HEK293T (cell line): ENCODE measurements around the gene CLCA1.

Experiments
- CTCF ChIA-PET: fragments of 350-600 bp; formaldehyde crosslinking; extraction: SDS; loops from one replicate; lab custom pipeline; 2021; ENCODE audit warnings: antibody characterized with exemption, inconsistent platforms; lab: Yijun Ruan, JAX
- POLR2A ChIA-PET: fragments of 350-600 bp; formaldehyde crosslinking; extraction: SDS; loops from one replicate; lab custom pipeline; 2020; ENCODE audit warnings: antibody characterized with exemption, inconsistent platforms; lab: Yijun Ruan, JAX
- DNase-seq: peaks from one replicate; pipeline ENCODE4 v3.0.0; 2012; ENCODE audit warnings: mixed read lengths; ENCODE audit errors: extremely low spot score
- ARNT ChIP-seq: fragments of 450-650 bp; IDR thresholded peaks from 2 replicates; pipeline ENCODE4 v1.6.1; 2017; ENCODE audit warnings: mild to moderate bottlenecking
- BHLHE40 ChIP-seq: fragments of 450-650 bp; IDR thresholded peaks from 2 replicates; pipeline ENCODE4 v1.6.1; 2016; ENCODE audit warnings: mild to moderate bottlenecking, moderate library complexity, borderline replicate concordance
- CTBP1 ChIP-seq: fragments of 450-650 bp; IDR thresholded peaks from 2 replicates; pipeline ENCODE4 v1.6.1; 2016; ENCODE audit warnings: borderline replicate concordance
- ELF4 ChIP-seq: fragments of 450-650 bp; IDR thresholded peaks from 2 replicates; pipeline ENCODE4 v1.6.1; 2017; ENCODE audit warnings: antibody characterized with exemption
- FOXA1 ChIP-seq: fragments of 450-650 bp; IDR thresholded peaks from 2 replicates; pipeline ENCODE4 v1.6.1; 2016; ENCODE audit warnings: mild to moderate bottlenecking
- FOXK2 ChIP-seq: fragments of 450-650 bp; IDR thresholded peaks from 2 replicates; pipeline ENCODE4 v1.6.1; 2016; ENCODE audit warnings: mild to moderate bottlenecking
- FOXM1 ChIP-seq: fragments of 450-650 bp; IDR thresholded peaks from 2 replicates; pipeline ENCODE4 v1.6.1; 2017; ENCODE audit warnings: mild to moderate bottlenecking, borderline replicate concordance
- HDGF ChIP-seq: fragments of 450-650 bp; IDR thresholded peaks from 2 replicates; pipeline ENCODE4 v1.6.1; 2017; ENCODE audit warnings: antibody characterized with exemption, borderline replicate concordance
- L3MBTL2 ChIP-seq: fragments of 450-650 bp; conservative IDR thresholded peaks from 2 replicates; pipeline ENCODE4 v1.6.1; 2016; ENCODE audit warnings: mild to moderate bottlenecking
- LEF1 ChIP-seq: fragments of 450-650 bp; IDR thresholded peaks from 2 replicates; pipeline ENCODE4 v1.6.1; 2017; ENCODE audit warnings: mild to moderate bottlenecking, borderline replicate concordance
- NFRKB ChIP-seq: fragments of 450-650 bp; IDR thresholded peaks from 2 replicates; pipeline ENCODE4 v1.6.1; 2016; ENCODE audit warnings: mild to moderate bottlenecking, moderate library complexity
- PKNOX1 ChIP-seq: fragments of 450-650 bp; IDR thresholded peaks from 2 replicates; pipeline ENCODE4 v1.6.1; 2016
- SP1 ChIP-seq: fragments of 450-650 bp; IDR thresholded peaks from 2 replicates; pipeline ENCODE4 v1.6.1; 2017
- SUZ12 ChIP-seq: fragments of 450-650 bp; IDR thresholded peaks from 2 replicates; pipeline ENCODE4 v1.6.1; 2016; ENCODE audit warnings: mild to moderate bottlenecking
- TARDBP ChIP-seq: fragments of 450-650 bp; IDR thresholded peaks from 2 replicates; pipeline ENCODE4 v1.6.1; 2016
- ZNF384 ChIP-seq: fragments of 450-650 bp; IDR thresholded peaks from 2 replicates; pipeline ENCODE4 v1.6.1; 2016

CLCA1 gene

GRCh38 chr1:86537928-86538695 is 69.4 kb downstream of the CLCA1 start:
- ChIA-PET POLR2A (no interaction called here), CTCF (no interaction called here)
- no peak for TF ChIP-seq SP1
- TF ChIP-seq HDGF: no peak
- TF ChIP-seq FOXK2: no peak
- no peak for TF ChIP-seq ARNT
- no peak for TF ChIP-seq BHLHE40
- no peak for TF ChIP-seq TARDBP
- TF ChIP-seq LEF1: no peak
- TF ChIP-seq SUZ12: no peak
- DNase-seq: no peak

DNA sequence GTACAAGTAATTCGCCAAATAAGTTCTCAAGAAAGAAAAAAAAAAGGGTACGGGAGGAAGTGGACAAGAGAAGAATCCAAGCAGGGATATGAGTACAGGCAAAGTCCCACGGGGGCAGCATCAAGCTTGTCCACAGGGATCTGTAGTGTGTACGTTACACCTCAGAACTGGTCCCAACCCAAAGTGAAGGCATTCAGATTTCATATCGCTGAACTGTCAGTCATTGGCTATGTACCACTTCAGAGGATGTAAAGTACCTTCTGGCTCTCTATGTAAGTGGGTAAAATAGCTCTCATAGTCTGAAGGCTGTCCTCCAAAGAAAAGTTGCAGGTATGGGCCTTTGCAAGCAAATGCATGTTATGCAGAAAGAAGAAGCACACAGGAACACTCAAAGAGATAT is 70.0 kb downstream of the CLCA1 start:
- TF ChIP-seq TARDBP (no peak), NFRKB (no peak)
- POLR2A ChIA-PET: no interaction called here
- CTCF ChIA-PET: no interaction called here

DNA sequence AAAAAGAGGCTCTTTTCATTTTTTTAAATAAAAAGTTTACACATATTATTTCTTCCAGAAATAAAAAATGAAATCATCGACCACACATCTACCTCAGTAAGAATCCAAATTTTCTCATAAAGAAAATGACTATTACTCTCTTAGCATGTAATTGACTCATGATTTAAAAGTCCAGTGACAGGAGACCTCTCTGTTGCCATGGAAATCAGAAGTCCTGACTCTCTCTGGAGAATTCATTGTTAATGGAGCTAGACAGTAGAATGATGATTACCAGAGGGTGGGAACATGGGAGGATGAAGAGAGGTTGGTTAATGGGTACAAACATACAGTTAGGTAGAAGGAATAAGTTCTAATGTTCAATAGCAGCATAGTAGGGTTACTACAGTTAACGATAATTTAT is 73.1 kb downstream of the CLCA1 start:
- no peak for DNase-seq
- CTCF ChIA-PET: no interaction called here
- no peak for TF ChIP-seq NFRKB
- TF ChIP-seq ARNT: no peak
- TF ChIP-seq FOXK2: no peak
- TF ChIP-seq FOXA1: no peak
- TF ChIP-seq FOXM1: no peak
- no peak for TF ChIP-seq PKNOX1
- no peak for TF ChIP-seq ZNF384
- TF ChIP-seq L3MBTL2: no peak
- no peak for TF ChIP-seq HDGF
- TF ChIP-seq SP1: no peak
- no peak for TF ChIP-seq LEF1
- no peak for TF ChIP-seq ELF4
- no peak for TF ChIP-seq BHLHE40
- no peak for TF ChIP-seq TARDBP
- no peak for TF ChIP-seq CTBP1
- TF ChIP-seq SUZ12: no peak
- POLR2A ChIA-PET: no interaction called here

More for the DNA sequence above, 70.0 kb downstream of the CLCA1 start:
- no peak for DNase-seq

DNA sequence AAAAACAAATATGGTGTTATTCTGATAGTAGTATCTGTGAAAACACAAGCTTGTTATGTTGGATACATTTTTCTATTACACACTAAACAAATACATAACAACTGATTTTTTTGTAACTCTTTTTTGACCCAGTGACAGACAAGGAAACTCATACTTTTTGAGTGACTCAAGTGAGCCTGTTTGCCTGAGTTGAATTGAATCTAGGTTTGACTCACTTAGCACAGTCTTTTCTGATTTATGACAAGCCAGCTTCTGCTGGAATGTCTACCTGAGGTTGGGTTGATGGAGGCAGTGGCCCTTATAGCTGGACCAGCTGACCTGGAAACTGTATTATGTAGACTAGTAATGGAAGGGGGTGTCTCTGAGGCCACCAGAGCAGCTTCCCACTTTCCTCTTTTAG is 73.9 kb downstream of the CLCA1 start:
- ChIA-PET CTCF (no interaction called here), POLR2A (no interaction called here)
- TF ChIP-seq SP1 (no peak), SUZ12 (no peak), L3MBTL2 (no peak), FOXA1 (no peak), HDGF (no peak), CTBP1 (no peak), FOXM1 (no peak), BHLHE40 (no peak), NFRKB (no peak), ELF4 (no peak), TARDBP (no peak), ZNF384 (no peak), LEF1 (no peak), ARNT (no peak), PKNOX1 (no peak), FOXK2 (no peak)
- DNase-seq: no peak

DNA sequence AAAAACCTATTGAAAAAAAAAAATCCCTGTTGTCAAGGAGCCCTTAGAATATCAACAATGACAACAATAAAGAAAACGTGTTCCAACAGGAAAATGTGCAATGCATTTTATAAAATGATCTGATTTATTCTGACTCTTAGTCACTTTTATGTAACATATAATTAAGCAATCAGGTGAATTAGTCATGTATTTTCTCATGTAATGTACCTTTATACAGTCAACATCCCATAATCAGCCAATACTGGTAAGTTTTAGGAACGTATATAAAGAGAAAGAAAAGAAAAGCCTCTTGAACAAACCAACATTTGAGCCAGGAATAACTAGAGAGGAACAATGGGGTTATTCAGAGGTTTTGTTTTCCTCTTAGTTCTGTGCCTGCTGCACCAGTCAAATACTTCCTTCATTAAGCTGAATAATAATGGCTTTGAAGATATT is 78.1 kb downstream of the CLCA1 start, which contains the start of gene CLCA4:
Gene CLCA4, plus strand, starts transcription at position 292 of the 435 bp plus-strand sequence. Its CDS starts 42 bp downstream, at position 334.
- TF ChIP-seq NFRKB: no peak
- no peak for TF ChIP-seq L3MBTL2
- TF ChIP-seq FOXA1: no peak
- no peak for TF ChIP-seq ZNF384
- no peak for TF ChIP-seq CTBP1
- no peak for TF ChIP-seq ELF4
- TF ChIP-seq TARDBP: no peak
- TF ChIP-seq SUZ12: no peak
- CTCF ChIA-PET: no interaction called here
- POLR2A ChIA-PET: no interaction called here
- no peak for DNase-seq

- CTCF ChIA-PET: no interaction called here
- DNase-seq: no peak
- TF ChIP-seq ELF4 (no peak), TARDBP (no peak), FOXK2 (no peak), NFRKB (no peak)
- POLR2A ChIA-PET: no interaction called here
Observed at GRCh38 chr1:86548839-86549238, 80.1 kb downstream of the CLCA1 start.
